CD4-positive, alpha-beta memory T cell (primary cell): ENCODE data around the gene PIK3CB. TPM values are rescaled to one million over a fixed set of nuclear protein-coding genes. Genes with fewer than 3 reads are reported as not detected.
A peak's percentile ranks its signal among the peaks of the same experiment; 100 is the strongest.
"Not testable (repeated sequence)": the region's sequence is repeated elsewhere in the genome, so short reads cannot be mapped to it uniquely, and the experiment has no call there.

Source experiments
- CTCF ChIA-PET: fragments of 350-600 bp; sonication (Branson Sonifier 250); formaldehyde crosslinking; loops from one replicate; lab custom pipeline; 2021; ENCODE audit warnings: inconsistent platforms; ENCODE audit not compliant: partially characterized antibody; lab: Charles Lee
- POLR2A ChIA-PET: fragments of 350-600 bp; sonication (Branson Sonifier 250); formaldehyde crosslinking; loops from one replicate; lab custom pipeline; 2021; ENCODE audit not compliant: partially characterized antibody; lab: Charles Lee
- DNase-seq, 5 donors: peaks; one replicate each; pipeline versions ENCODE4 v3.0.0 to v3.0.0-alpha.2; 2020 to 2022; ENCODE audit warnings: mixed read lengths in 1 of 5
- H3K27ac ChIP-seq: one replicate; pipeline ENCODE4 v1.7.0; 2013; ENCODE audit warnings: low read depth, low read length
- H3K27me3 ChIP-seq: 2 replicates; pipeline ENCODE4 v1.7.0; 2013; ENCODE audit warnings: mild to moderate bottlenecking, low read length, moderate library complexity; ENCODE audit not compliant: insufficient read depth
- H3K36me3 ChIP-seq: 2 replicates; pipeline ENCODE4 v1.7.0; 2013; ENCODE audit warnings: mild to moderate bottlenecking, low read length, moderate library complexity; ENCODE audit not compliant: insufficient read depth
- H3K4me1 ChIP-seq: 2 replicates; pipeline ENCODE4 v1.7.0; 2013; ENCODE audit warnings: mild to moderate bottlenecking, low read length, moderate library complexity; ENCODE audit not compliant: insufficient read depth
- H3K4me3 ChIP-seq, 2 donors: one replicate each; pipeline ENCODE4 v1.7.0; 2013; ENCODE audit warnings: low read length in 2 of 2, mild to moderate bottlenecking in 1 of 2
- H3K9me3 ChIP-seq, 2 donors: one replicate each; pipeline ENCODE4 v1.7.0; 2013; ENCODE audit warnings: low read length in 2 of 2, control low read depth in 1 of 2; ENCODE audit not compliant: control insufficient read depth in 1 of 2
- H3K27ac Mint-ChIP-seq, 7 donors: one replicate each; pipeline ENCODE4 v1.8.0; 2020 to 2021; ENCODE audit warnings: mixed read lengths in 7 of 7, mild to moderate bottlenecking in 6 of 7, inconsistent platforms in 3 of 7, moderate library complexity in 3 of 7
- H3K27me3 Mint-ChIP-seq, 2 donors: one replicate each; pipeline ENCODE4 v1.8.0; 2020 to 2021; ENCODE audit warnings: mixed read lengths in 2 of 2
- H3K36me3 Mint-ChIP-seq, 2 donors: one replicate each; pipeline ENCODE4 v1.8.0; 2020 to 2021; ENCODE audit warnings: mixed read lengths in 2 of 2, inconsistent platforms in 1 of 2, mild to moderate bottlenecking in 1 of 2
- H3K4me1 Mint-ChIP-seq, 4 donors: one replicate each; pipeline ENCODE4 v1.8.0; 2020 to 2021; ENCODE audit warnings: mixed read lengths in 4 of 4, mild to moderate bottlenecking in 1 of 4
- H3K4me3 Mint-ChIP-seq, 8 donors: one replicate each; pipeline ENCODE4 v1.8.0; 2020 to 2021; ENCODE audit warnings: mixed read lengths in 8 of 8, mild to moderate bottlenecking in 7 of 8, moderate library complexity in 6 of 8, inconsistent platforms in 3 of 8
- H3K9me3 Mint-ChIP-seq, 8 donors: one replicate each; pipeline ENCODE4 v1.8.0; 2020 to 2021; ENCODE audit warnings: mixed read lengths in 8 of 8, mild to moderate bottlenecking in 5 of 8, inconsistent platforms in 3 of 8, moderate library complexity in 1 of 8
- intact Hi-C: fragments of 100-400 bp; cut with micrococcal nuclease; formaldehyde crosslinking; loops from one replicate; pipeline ENCODE4 v1.15.1; 2023
- polyA plus RNA-seq, 2 donors: library from polyadenylated mRNA; unstranded; fragments of 300-500 nt; fragmentation: Illumina TruSeq; gene quantifications; one replicate each; pipeline ENCODE4 v1.2.3, GENCODE V29; 2021
- total RNA-seq, 2 experiments: library from RNA; stranded (reverse); gene quantifications; one replicate each; pipeline ENCODE4 v1.2.3, GENCODE V29; 2021

The PIK3CB gene
- total and polyA plus RNA-seq, 4 experiments from 2014 or later, result 14.4 to 52.1 (median 34.4) TPM

GRCh38 chr3:138824114-138824506 lies 10.6 kb downstream of the PIK3CB start:
- Mint-ChIP-seq H3K27ac (no peak overlapping the region), H3K36me3 (peaks cover 20 to 21% of the 10 kb centered on the region in 2 donors), H3K4me3 (no peak overlapping the region), H3K4me1 (peaks cover 13 to 35% (median 18%) of the 10 kb centered on the region in 4 donors), H3K27me3 (no peaks in the 10 kb centered on the region), H3K9me3 (peaks cover 0 to under 1% (median 0%) of the 10 kb centered on the region in 8 donors)
- H3K36me3 ChIP-seq, result peaks cover 2% of the 10 kb centered on the region
- no peak for DNase-seq
- H3K9me3 ChIP-seq, result no peaks in the 10 kb centered on the region
- no peaks in the 10 kb centered on the region for H3K27me3 ChIP-seq
- no peak overlapping the region for H3K27ac ChIP-seq
- H3K4me3 ChIP-seq, result no peak overlapping the region
- H3K4me1 ChIP-seq, result peaks cover 16% of the 10 kb centered on the region
- CTCF ChIA-PET, result interaction anchor here (1.9 kb wide), 1 partner anchor 119 kb away, joined by 5 read pairs; no protein-coding TSS in a partner anchor
- intact Hi-C loops, result no loop called here
- POLR2A ChIA-PET, result interaction anchor here (2.3 kb wide), 1 partner anchor 10 kb away, joined by 8 read pairs; the partner anchor contains the start of gene PIK3CB

GRCh38 chr3:138820379-138820778 lies 14.3 kb downstream of the PIK3CB start:
- H3K27ac Mint-ChIP-seq, H3K27me3 ChIP-seq, H3K9me3 ChIP-seq, H3K4me3 ChIP-seq, H3K9me3 Mint-ChIP-seq, CTCF ChIA-PET, H3K4me3 Mint-ChIP-seq, DNase-seq, H3K27me3 Mint-ChIP-seq, H3K36me3 ChIP-seq, intact Hi-C loops, H3K27ac ChIP-seq, POLR2A ChIA-PET: not testable (repeated sequence)
- H3K36me3 Mint-ChIP-seq, result peaks cover 10 to 11% of the 10 kb centered on the region in 2 donors
- peaks cover 32% of the 10 kb centered on the region for H3K4me1 ChIP-seq
- H3K4me1 Mint-ChIP-seq, result peaks cover 19 to 43% (median 29%) of the 10 kb centered on the region in 4 donors

- Mint-ChIP-seq H3K36me3 (peaks cover 0 to 3% of the 10 kb centered on the region in 2 donors), H3K4me1 (peaks cover 28 to 50% (median 39%) of the 10 kb centered on the region in 4 donors), H3K27me3 (no peaks in the 10 kb centered on the region), H3K9me3 (no peaks in the 10 kb centered on the region), H3K27ac (peak overlapping the region in 6 of 7 donors; percentile 11 to 75 (median 68)), H3K4me3 (peak overlapping the region in 2 of 8 donors; percentile 6 to 33)
- DNase-seq, result no peak
- Histone ChIP-seq H3K4me3 (no peak overlapping the region), H3K36me3 (no peaks in the 10 kb centered on the region), H3K27me3 (no peaks in the 10 kb centered on the region), H3K4me1 (peaks cover 40% of the 10 kb centered on the region), H3K27ac (no peak overlapping the region), H3K9me3 (no peaks in the 10 kb centered on the region)
- intact Hi-C loops, result no loop called here
- CTCF ChIA-PET, result interaction anchor here (0.6 to 1.5 kb wide), 4 partner anchors 22 to 98 kb away, joined by 3 to 5 read pairs (median 3); no protein-coding TSS in a partner anchor
- POLR2A ChIA-PET, result interaction anchor here (1.6 kb wide), 1 partner anchor 16 kb away, joined by 4 read pairs; the partner anchor contains the start of gene PIK3CB
Observed at GRCh38 chr3:138818185-138818860, 16.4 kb downstream of the PIK3CB start.

GRCh38 chr3:138817695-138818094 lies 17.0 kb downstream of the PIK3CB start:
- ChIA-PET CTCF (interaction anchor here (0.7 to 1.5 kb wide), 4 partner anchors 21 to 98 kb away, joined by 3 to 6 read pairs (median 4); no protein-coding TSS in a partner anchor), POLR2A (interaction anchor here (0.9 to 1.6 kb wide), 2 partner anchors 12 to 16 kb away, joined by 3 to 4 read pairs; partner anchors contain the start of gene PIK3CB)
- no peaks in the 10 kb centered on the region for H3K9me3 ChIP-seq
- H3K36me3 Mint-ChIP-seq, result peaks cover 0 to 3% of the 10 kb centered on the region in 2 donors
- H3K27me3 Mint-ChIP-seq, result no peaks in the 10 kb centered on the region
- H3K4me3 Mint-ChIP-seq, result no peak overlapping the region
- H3K4me1 Mint-ChIP-seq, result peaks cover 30 to 51% (median 42%) of the 10 kb centered on the region in 4 donors
- intact Hi-C loops, result no loop called here
- H3K27ac Mint-ChIP-seq, result peak overlapping the region in 1 of 7 donors; percentile 4
- DNase-seq, result no peak
- no peak overlapping the region for H3K27ac ChIP-seq
- no peaks in the 10 kb centered on the region for H3K27me3 ChIP-seq
- H3K9me3 Mint-ChIP-seq, result no peaks in the 10 kb centered on the region
- no peak overlapping the region for H3K4me3 ChIP-seq
- peaks cover 40% of the 10 kb centered on the region for H3K4me1 ChIP-seq
- no peaks in the 10 kb centered on the region for H3K36me3 ChIP-seq

- H3K4me1 Mint-ChIP-seq, result peaks cover 22 to 53% (median 35%) of the 10 kb centered on the region in 4 donors
Observed at GRCh38 chr3:138812806-138813205, 21.9 kb downstream of the PIK3CB start.

GRCh38 chr3:138809500-138810256 lies 25.1 kb downstream of the PIK3CB start:
- no peak overlapping the region for H3K27ac ChIP-seq
- POLR2A ChIA-PET, result no interaction called here
- CTCF ChIA-PET, result interaction anchor here (0.7 to 1.2 kb wide), 5 partner anchors 16 to 114 kb away, joined by 3 to 5 read pairs (median 3); no protein-coding TSS in a partner anchor

More at GRCh38 chr3:138812806-138813205, 21.9 kb downstream of the PIK3CB start:
- no peak overlapping the region for H3K4me3 Mint-ChIP-seq
- H3K36me3 ChIP-seq, result no peaks in the 10 kb centered on the region
- H3K27ac ChIP-seq, result no peak overlapping the region
- CTCF ChIA-PET, result interaction anchor here (1.0 to 1.1 kb wide), 2 partner anchors 19 to 102 kb away, joined by 3 to 4 read pairs; no protein-coding TSS in a partner anchor
- intact Hi-C loops, result no loop called here
- H3K36me3 Mint-ChIP-seq, result no peaks in the 10 kb centered on the region
- peaks cover 25% of the 10 kb centered on the region for H3K4me1 ChIP-seq
- no peaks in the 10 kb centered on the region for H3K27me3 Mint-ChIP-seq
- H3K4me3 ChIP-seq, result no peak overlapping the region
- no peaks in the 10 kb centered on the region for H3K9me3 Mint-ChIP-seq
- DNase-seq, result no peak
- POLR2A ChIA-PET, result no interaction called here
- peak overlapping the region in 1 of 7 donors; percentile 73 for H3K27ac Mint-ChIP-seq
- H3K9me3 ChIP-seq, result no peaks in the 10 kb centered on the region
- no peaks in the 10 kb centered on the region for H3K27me3 ChIP-seq

More at GRCh38 chr3:138809500-138810256, 25.1 kb downstream of the PIK3CB start:
- H3K9me3 ChIP-seq, result no peaks in the 10 kb centered on the region
- intact Hi-C loops, result no loop called here
- peaks cover 10% of the 10 kb centered on the region for H3K4me1 ChIP-seq
- Mint-ChIP-seq H3K4me1 (peaks cover 16 to 44% (median 27%) of the 10 kb centered on the region in 4 donors), H3K4me3 (no peak overlapping the region), H3K27ac (no peak overlapping the region), H3K27me3 (no peaks in the 10 kb centered on the region), H3K9me3 (no peaks in the 10 kb centered on the region), H3K36me3 (no peaks in the 10 kb centered on the region)
- no peaks in the 10 kb centered on the region for H3K27me3 ChIP-seq
- H3K36me3 ChIP-seq, result no peaks in the 10 kb centered on the region
- H3K4me3 ChIP-seq, result no peak overlapping the region
- DNase-seq, result no peak
